K562 (cell line): ENCODE measurements around the gene TRRAP. TPM values are rescaled to one million over a fixed set of nuclear protein-coding genes. Genes with fewer than 3 reads are reported as not detected.
A peak's percentile ranks its signal among the peaks of the same experiment; 100 is the strongest.

Experiments used
- BHLHE40 ChIP-seq: IDR thresholded peaks from 2 replicates; pipeline ENCODE4 v1.6.1; 2011; ENCODE audit warnings: low read length, improper control_type of control experiment
- CC2D1A ChIP-seq: fragments of 450-650 bp; IDR thresholded peaks from 2 replicates; pipeline ENCODE4 v1.6.1; 2017; ENCODE audit warnings: mild to moderate bottlenecking
- CEBPG ChIP-seq, 3 experiments: fragments of 200-800 bp in 1 of 3; sonication (Bioruptor generic) in 1 of 3; sonication (generic) in 1 of 3; formaldehyde crosslinking in 1 of 3; IDR thresholded peaks in 2 of 3; conservative IDR thresholded peaks in 1 of 3; 2 replicates each; pipeline versions ENCODE4 v1.6.1 to v1.8.0; 2016 to 2022; ENCODE audit warnings: missing compliant biosample characterization in 2 of 3, missing genetic modification characterization in 2 of 3, mild to moderate bottlenecking in 1 of 3, missing genetic modification reagents in 1 of 3
- CTBP1 ChIP-seq: fragments of 450-650 bp; IDR thresholded peaks from 2 replicates; pipeline ENCODE4 v1.6.1; 2016; ENCODE audit warnings: borderline replicate concordance
- DDX20 ChIP-seq: fragments of 450-650 bp; IDR thresholded peaks from 2 replicates; pipeline ENCODE4 v1.6.1; 2016; ENCODE audit warnings: missing genetic modification characterization, low read depth, mild to moderate bottlenecking, missing compliant biosample characterization, moderate library complexity
- FIP1L1 ChIP-seq: fragments of 200-400 bp; formaldehyde crosslinking; IDR thresholded peaks from 2 replicates; pipeline ENCODE4 v1.6.1; 2018; ENCODE audit warnings: mild to moderate bottlenecking, low read depth, low read length; ENCODE audit not compliant: poor library complexity, severe bottlenecking
- HIVEP1 ChIP-seq: fragments of 250-450 bp; sonication (Bioruptor Pico); IDR thresholded peaks from 2 replicates; pipeline ENCODE4 v1.4.0; 2020; ENCODE audit warnings: mild to moderate bottlenecking
- KDM4B ChIP-seq, 2 experiments: fragments of 450-650 bp in 1 of 2; sonication (generic) in 1 of 2; IDR thresholded peaks; 2 replicates each; pipeline ENCODE4 v1.6.1; 2016 to 2017; ENCODE audit warnings: borderline replicate concordance in 2 of 2, antibody characterized with exemption in 1 of 2, low read depth in 1 of 2, mild to moderate bottlenecking in 1 of 2
- MAFK ChIP-seq: IDR thresholded peaks from 2 replicates; pipeline ENCODE4 v1.6.1; 2011; ENCODE audit warnings: low read length, improper control_type of control experiment
- NELFE ChIP-seq: IDR thresholded peaks from 2 replicates; pipeline ENCODE4 v1.6.1; 2011; ENCODE audit warnings: mild to moderate bottlenecking; ENCODE audit not compliant: insufficient read depth, insufficient read length
- PURB ChIP-seq: sonication (generic); formaldehyde crosslinking; IDR thresholded peaks from 2 replicates; pipeline ENCODE4 v1.9.0; 2021; ENCODE audit warnings: low read depth, mild to moderate bottlenecking, missing genetic modification reagents
- RAD21 ChIP-seq, 2 experiments: fragments of 250-450 bp in 1 of 2; fragments of 450-650 bp in 1 of 2; sonication (Bioruptor Pico) in 1 of 2; formaldehyde crosslinking in 1 of 2; IDR thresholded peaks in 1 of 2; conservative IDR thresholded peaks in 1 of 2; 2 replicates each; pipeline versions ENCODE4 v1.4.0 to v1.8.0; 2020 to 2022; ENCODE audit warnings: mild to moderate bottlenecking in 2 of 2, moderate library complexity in 1 of 2
- RBM25 ChIP-seq: fragments of 200-400 bp; formaldehyde crosslinking; IDR thresholded peaks from 2 replicates; pipeline ENCODE4 v1.6.1; 2018; ENCODE audit warnings: low read length, low read depth, moderate library complexity; ENCODE audit not compliant: severe bottlenecking
- SPI1 ChIP-seq: IDR thresholded peaks from 2 replicates; pipeline ENCODE4 v1.6.1; 2011; ENCODE audit warnings: low read depth, low read length, control low read depth, borderline replicate concordance
- ZBED1 ChIP-seq: IDR thresholded peaks from 2 replicates; pipeline ENCODE4 v1.6.1; 2014
- ZNF121 ChIP-seq: sonication (generic); formaldehyde crosslinking; conservative IDR thresholded peaks from 2 replicates; pipeline ENCODE4 v1.8.0; 2022; ENCODE audit warnings: missing genetic modification reagents
- ZNF263 ChIP-seq: sonication (generic); formaldehyde crosslinking; IDR thresholded peaks from 2 replicates; pipeline ENCODE4 v1.8.0; 2022; ENCODE audit warnings: mild to moderate bottlenecking, missing genetic modification reagents, borderline replicate concordance
- ZNF407 ChIP-seq: fragments of 450-650 bp; IDR thresholded peaks from 2 replicates; pipeline ENCODE4 v1.6.1; 2016; ENCODE audit warnings: low read depth
- ZNF778 ChIP-seq: fragments of 450-650 bp; formaldehyde crosslinking; IDR thresholded peaks from 2 replicates; pipeline ENCODE4 v1.4.0; 2020; ENCODE audit warnings: mild to moderate bottlenecking, moderate library complexity
- polyA plus RNA-seq, 8 experiments: library from polyadenylated mRNA; depleted of rRNA in 4 of 8; stranded (reverse) in 5 of 8; unstranded in 3 of 8; fragments of >200 nt; fragmentation: Nextera tagmentation in 2 of 8; fragmentation: Illumina TruSeq in 1 of 8; extraction: Ambion mirVana in 2 of 8; extraction: Trizol in 1 of 8; gene quantifications; 2 replicates each; pipeline versions ENCODE4 v1.2.1 to v1.2.3, GENCODE V29; 2011 to 2014; ENCODE audit warnings: inconsistent platforms in 1 of 8, missing spikeins in 1 of 8
- total RNA-seq, 7 experiments: library from RNA; depleted of rRNA in 6 of 7; stranded (reverse); fragments of >200 nt in 6 of 7; fragmentation: Illumina TruSeq in 2 of 7; extraction: Trizol in 2 of 7; gene quantifications; 2 replicates each; pipeline versions ENCODE4 v1.2.1 to v1.2.3, GENCODE V29; 2011 to 2021; ENCODE audit warnings: low replicate concordance in 1 of 7

The TRRAP gene
- total and polyA plus RNA-seq, 9 of the 15 experiments (the other 6 are each of a cell fraction or from before 2014, with no cell fraction given) = 1.3 to 47.2 (median 9.7) TPM

GRCh38 chr7:98841179-98841997 is 36.9 kb upstream of the TRRAP start (continued):
- TF ChIP-seq ZNF407 = no peak
- no peak for TF ChIP-seq ZBED1
- peak; percentile 85 for TF ChIP-seq CC2D1A
- peak; percentile 24 for TF ChIP-seq RBM25
- no peak for TF ChIP-seq PURB
- TF ChIP-seq BHLHE40 = no peak
- no peak for TF ChIP-seq ZNF778 (CRISPR knock-in tag)
- TF ChIP-seq FIP1L1 = no peak
- TF ChIP-seq RAD21 (CRISPR knock-in tag; conservative IDR thresholded peaks at IDR 0.05 in 1 of 2, IDR thresholded peaks at IDR 0.05 in 1 of 2) = peak; percentile 97
- no peak for TF ChIP-seq MAFK
- no peak for TF ChIP-seq NELFE
- no peak for TF ChIP-seq HIVEP1 (CRISPR knock-in tag)
- TF ChIP-seq CTBP1 = peak; percentile 56; the same call in 1 of the 2 replicates
- TF ChIP-seq SPI1 = no peak
- no peak for TF ChIP-seq CEBPG (CRISPR knock-in tag; IDR thresholded peaks at IDR 0.05)
- peak in 1 of 2 experiments; percentile 63; a peak in 2 of 4 replicates for TF ChIP-seq CEBPG (tag; conservative IDR thresholded peaks at IDR 0.05 in 1 of 2, IDR thresholded peaks at IDR 0.05 in 1 of 2)
- peak; percentile 69 for TF ChIP-seq ZNF121 (CRISPR knock-in tag)
- TF ChIP-seq ZNF263 (CRISPR knock-in tag) = no peak
- TF ChIP-seq KDM4B (IDR thresholded peaks at IDR 0.05; ENCODE audit: borderline replicate concordance in 2 of 2, low read depth in 1 of 2) = 0 out of 4 replicates have a peak, but pooled peaks of 1 of the 2 experiments have one; percentile 39
- TF ChIP-seq DDX20 (tag) = no peak
